Trophoblast cell (in vitro differentiated cells and primary cell): Measurements from ENCODE around the gene ASIC3.

ENCODE experiments used
- DNase-seq, 2 donors: peaks; one replicate each; pipeline ENCODE4 v3.0.0-alpha.2; 2016
- H2AFZ ChIP-seq: 2 replicates; pipeline ENCODE4 v1.6.1; 2013; ENCODE audit warnings: low read length, moderate library complexity, mild to moderate bottlenecking; ENCODE audit not compliant: insufficient read depth, poor library complexity
- H2AK5ac ChIP-seq: 2 replicates; pipeline ENCODE4 v1.6.1; 2013; ENCODE audit warnings: mild to moderate bottlenecking, low read length
- H2BK120ac ChIP-seq: 2 replicates; pipeline ENCODE4 v1.6.1; 2013; ENCODE audit warnings: low read length, mild to moderate bottlenecking, moderate library complexity; ENCODE audit not compliant: insufficient read depth, poor library complexity
- H2BK12ac ChIP-seq: 2 replicates; pipeline ENCODE4 v1.6.1; 2013; ENCODE audit warnings: mild to moderate bottlenecking, low read length, moderate library complexity
- H2BK5ac ChIP-seq: 2 replicates; pipeline ENCODE4 v1.6.1; 2013; ENCODE audit warnings: low read length, low read depth, moderate library complexity, mild to moderate bottlenecking; ENCODE audit not compliant: poor library complexity
- H3K14ac ChIP-seq: 2 replicates; pipeline ENCODE4 v1.6.1; 2013; ENCODE audit warnings: mild to moderate bottlenecking, low read length
- H3K18ac ChIP-seq: 2 replicates; pipeline ENCODE4 v1.6.1; 2013; ENCODE audit warnings: mild to moderate bottlenecking, low read length
- H3K23ac ChIP-seq: 2 replicates; pipeline ENCODE4 v1.6.1; 2013; ENCODE audit warnings: low read length
- H3K27ac ChIP-seq: 2 replicates; pipeline ENCODE4 v1.5.1; 2013; ENCODE audit warnings: low read depth, mild to moderate bottlenecking, inconsistent platforms, low read length, moderate library complexity
- H3K27me3 ChIP-seq: 2 replicates; pipeline ENCODE4 v1.6.1; 2013; ENCODE audit warnings: inconsistent platforms, mild to moderate bottlenecking, low read length, moderate library complexity; ENCODE audit not compliant: insufficient read depth
- H3K36me3 ChIP-seq, 2 experiments: 1 replicate in 1 of 2; 2 replicates in 1 of 2; pipeline ENCODE4 v1.6.1; 2013; ENCODE audit warnings: low read length in 2 of 2, mild to moderate bottlenecking in 2 of 2, moderate library complexity in 1 of 2; ENCODE audit not compliant: insufficient read depth in 2 of 2, control insufficient read depth in 1 of 2
- H3K4ac ChIP-seq: 2 replicates; pipeline ENCODE4 v1.6.1; 2013; ENCODE audit warnings: low read depth, mild to moderate bottlenecking, low read length, moderate library complexity
- H3K4me1 ChIP-seq, 2 experiments: 1 replicate in 1 of 2; 2 replicates in 1 of 2; pipeline ENCODE4 v1.6.1; 2013; ENCODE audit warnings: low read length in 2 of 2, mild to moderate bottlenecking in 2 of 2, moderate library complexity in 1 of 2; ENCODE audit not compliant: insufficient read depth in 2 of 2, control insufficient read depth in 1 of 2
- H3K4me2 ChIP-seq: 2 replicates; pipeline ENCODE4 v1.6.1; 2013; ENCODE audit warnings: inconsistent platforms, mild to moderate bottlenecking, low read length, moderate library complexity
- H3K4me3 ChIP-seq: 2 replicates; pipeline ENCODE4 v1.5.1; 2013; ENCODE audit warnings: mild to moderate bottlenecking, low read depth, low read length, inconsistent platforms
- H3K79me1 ChIP-seq: one replicate; pipeline ENCODE4 v1.6.1; 2013; ENCODE audit warnings: low read length
- H3K79me2 ChIP-seq: 2 replicates; pipeline ENCODE4 v1.6.1; 2013; ENCODE audit warnings: low read length, mild to moderate bottlenecking; ENCODE audit not compliant: control insufficient read depth, insufficient read depth, poor library complexity
- H3K9ac ChIP-seq: 2 replicates; pipeline ENCODE4 v1.6.1; 2013; ENCODE audit warnings: mild to moderate bottlenecking, low read length
- H3K9me3 ChIP-seq: 2 replicates; pipeline ENCODE4 v1.6.1; 2013; ENCODE audit warnings: low read depth, mild to moderate bottlenecking, control low read depth, inconsistent platforms, low read length; ENCODE audit not compliant: insufficient read depth
- H4K12ac ChIP-seq: 2 replicates; pipeline ENCODE4 v1.6.1; 2013; ENCODE audit warnings: low read depth, mild to moderate bottlenecking, low read length, moderate library complexity
- H4K8ac ChIP-seq: 2 replicates; pipeline ENCODE4 v1.6.1; 2013; ENCODE audit warnings: low read depth, mild to moderate bottlenecking, low read length, moderate library complexity
- H4K91ac ChIP-seq: one replicate; pipeline ENCODE4 v1.6.1; 2013; ENCODE audit warnings: low read depth, mild to moderate bottlenecking, low read length, moderate library complexity
- WGBS: extraction: QIAGEN DNeasy Blood & Tissue Kit; methylation state at CpG from one replicate; pipeline ENCODE4 v1.1.7; 2013; ENCODE audit warnings: missing lambda C conversion rate; ENCODE audit not compliant: insufficient read length, insufficient coverage; ENCODE audit errors: extremely low coverage; 5-methylcytosine and 5-hydroxymethylcytosine counted together

The ASIC3 gene

DNA sequence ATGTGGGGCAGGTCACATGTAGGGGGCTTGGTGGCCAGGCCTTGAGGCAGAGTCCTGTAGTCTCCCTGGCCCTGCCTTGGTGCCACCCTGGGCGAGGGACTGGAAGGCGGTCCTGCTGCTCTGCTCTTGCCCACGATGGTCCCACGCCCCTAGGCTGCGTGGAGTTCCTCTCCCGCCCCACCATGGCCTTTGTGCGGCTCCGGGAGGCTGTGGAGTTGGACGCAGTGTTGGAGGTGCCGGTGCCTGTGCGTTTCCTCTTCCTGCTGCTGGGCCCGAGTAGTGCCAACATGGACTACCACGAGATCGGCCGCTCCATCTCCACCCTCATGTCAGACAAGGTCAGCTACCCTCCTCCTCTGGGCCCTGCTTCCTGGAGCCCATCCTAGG, 22.2 kb downstream of the ASIC3 start:
- Histone ChIP-seq H3K36me3 (peaks cover 84 to 89% of the 10 kb centered on the region in 2 experiments), H3K27me3 (no peaks in the 10 kb centered on the region), H2AK5ac (no peak overlapping the region), H3K4me3 (no peak overlapping the region), H4K12ac (no peak overlapping the region), H2BK5ac (no peak overlapping the region), H3K27ac (no peak overlapping the region), H4K8ac (no peak overlapping the region), H3K9ac (no peak overlapping the region), H3K18ac (no peak overlapping the region), H4K91ac (no peak overlapping the region), H2AFZ (no peak overlapping the region), H3K4me1 (peaks cover 8 to 15% of the 10 kb centered on the region in 2 experiments), H3K79me1 (peaks cover 4% of the 10 kb centered on the region), H3K79me2 (no peaks in the 10 kb centered on the region), H3K23ac (no peak overlapping the region), H3K4me2 (no peak overlapping the region), H3K4ac (no peak overlapping the region), H3K9me3 (no peaks in the 10 kb centered on the region), H3K14ac (no peak overlapping the region), H2BK120ac (no peak overlapping the region), H2BK12ac (no peak overlapping the region)
- no peak for DNase-seq
- WGBS: no CpG with 5 or more reads among the region's 15 CpGs

DNA sequence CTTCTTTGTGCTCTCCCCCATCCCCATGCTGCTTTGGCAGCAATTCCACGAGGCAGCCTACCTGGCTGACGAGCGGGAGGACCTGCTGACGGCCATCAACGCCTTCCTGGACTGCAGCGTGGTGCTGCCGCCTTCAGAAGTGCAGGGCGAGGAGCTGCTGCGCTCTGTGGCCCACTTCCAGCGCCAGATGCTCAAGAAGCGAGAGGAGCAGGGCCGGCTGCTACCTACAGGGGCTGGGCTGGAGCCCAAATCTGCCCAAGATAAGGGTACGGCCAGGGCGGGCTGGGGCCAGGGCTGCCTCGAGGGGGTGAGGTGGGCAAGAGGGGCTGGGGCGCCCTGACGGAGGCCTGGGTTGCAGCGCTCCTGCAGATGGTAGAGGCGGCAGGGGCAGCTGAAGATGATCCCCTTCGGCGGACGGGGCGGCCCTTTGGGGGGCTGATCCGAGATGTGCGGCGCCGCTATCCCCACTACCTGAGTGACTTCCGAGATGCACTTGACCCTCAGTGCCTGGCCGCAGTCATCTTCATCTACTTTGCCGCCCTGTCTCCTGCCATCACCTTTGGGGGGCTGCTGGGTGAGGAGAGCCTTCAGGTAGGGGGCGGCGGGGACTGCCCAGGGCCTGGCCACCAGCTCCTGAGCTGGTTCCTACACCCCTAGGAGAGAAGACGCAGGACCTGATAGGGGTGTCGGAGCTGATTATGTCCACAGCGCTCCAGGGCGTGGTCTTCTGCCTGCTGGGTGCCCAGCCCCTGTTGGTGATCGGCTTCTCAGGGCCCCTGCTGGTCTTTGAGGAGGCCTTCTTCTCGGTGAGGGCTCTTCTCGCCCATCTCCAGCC, 22.9 kb downstream of the ASIC3 start:
- Histone ChIP-seq H3K4ac (no peak overlapping the region), H3K18ac (no peak overlapping the region), H3K27ac (no peak overlapping the region), H2AK5ac (no peak overlapping the region), H3K4me1 (peaks cover 8 to 15% of the 10 kb centered on the region in 2 experiments), H4K91ac (no peak overlapping the region), H3K4me2 (no peak overlapping the region), H2AFZ (no peak overlapping the region), H3K79me1 (peaks cover 4% of the 10 kb centered on the region), H3K4me3 (no peak overlapping the region), H4K12ac (no peak overlapping the region), H3K36me3 (peaks cover 84 to 89% of the 10 kb centered on the region in 2 experiments), H3K79me2 (no peaks in the 10 kb centered on the region), H2BK5ac (no peak overlapping the region), H2BK120ac (no peak overlapping the region), H4K8ac (no peak overlapping the region), H3K14ac (no peak overlapping the region), H2BK12ac (no peak overlapping the region), H3K23ac (no peak overlapping the region), H3K9ac (no peak overlapping the region), H3K27me3 (no peaks in the 10 kb centered on the region), H3K9me3 (no peaks in the 10 kb centered on the region)
- no CpG with 5 or more reads among the region's 39 CpGs for WGBS
- no peak for DNase-seq

DNA sequence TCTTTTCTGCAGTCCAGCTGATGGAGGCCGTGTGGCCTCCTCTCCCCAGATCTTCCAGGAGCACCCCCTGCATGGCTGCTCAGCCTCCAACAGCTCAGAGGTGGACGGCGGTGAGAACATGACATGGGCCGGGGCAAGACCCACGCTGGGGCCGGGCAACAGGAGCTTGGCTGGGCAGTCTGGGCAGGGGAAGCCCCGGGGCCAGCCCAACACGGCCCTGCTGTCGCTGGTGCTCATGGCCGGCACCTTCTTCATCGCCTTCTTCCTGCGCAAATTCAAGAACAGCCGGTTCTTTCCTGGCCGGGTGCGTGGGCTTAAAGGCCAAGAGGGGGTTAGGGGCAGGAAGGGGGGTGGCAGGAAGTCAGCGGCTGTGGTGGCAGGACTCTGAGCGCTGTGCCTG, 25.7 kb downstream of the ASIC3 start:
- no peak for DNase-seq
- WGBS: no CpG with 5 or more reads among the region's 17 CpGs
- no peak overlapping the region for H4K8ac ChIP-seq
- H2AFZ ChIP-seq: no peak overlapping the region
- H3K23ac ChIP-seq: no peak overlapping the region
- H3K27ac ChIP-seq: no peak overlapping the region
- H3K4me1 ChIP-seq: peaks cover 2 to 8% of the 10 kb centered on the region in 2 experiments
- no peaks in the 10 kb centered on the region for H3K9me3 ChIP-seq
- H2BK12ac ChIP-seq: no peak overlapping the region
- peaks cover 78 to 79% of the 10 kb centered on the region in 2 experiments for H3K36me3 ChIP-seq
- no peak overlapping the region for H3K14ac ChIP-seq
- H3K4me2 ChIP-seq: no peak overlapping the region
- H2BK5ac ChIP-seq: no peak overlapping the region
- H3K4ac ChIP-seq: no peak overlapping the region
- H3K9ac ChIP-seq: no peak overlapping the region
- H4K91ac ChIP-seq: no peak overlapping the region
- no peak overlapping the region for H3K4me3 ChIP-seq
- no peak overlapping the region for H4K12ac ChIP-seq
- peaks cover 2% of the 10 kb centered on the region for H3K79me1 ChIP-seq
- H3K79me2 ChIP-seq: no peaks in the 10 kb centered on the region
- no peaks in the 10 kb centered on the region for H3K27me3 ChIP-seq
- no peak overlapping the region for H2AK5ac ChIP-seq
- no peak overlapping the region for H3K18ac ChIP-seq
- no peak overlapping the region for H2BK120ac ChIP-seq

DNA sequence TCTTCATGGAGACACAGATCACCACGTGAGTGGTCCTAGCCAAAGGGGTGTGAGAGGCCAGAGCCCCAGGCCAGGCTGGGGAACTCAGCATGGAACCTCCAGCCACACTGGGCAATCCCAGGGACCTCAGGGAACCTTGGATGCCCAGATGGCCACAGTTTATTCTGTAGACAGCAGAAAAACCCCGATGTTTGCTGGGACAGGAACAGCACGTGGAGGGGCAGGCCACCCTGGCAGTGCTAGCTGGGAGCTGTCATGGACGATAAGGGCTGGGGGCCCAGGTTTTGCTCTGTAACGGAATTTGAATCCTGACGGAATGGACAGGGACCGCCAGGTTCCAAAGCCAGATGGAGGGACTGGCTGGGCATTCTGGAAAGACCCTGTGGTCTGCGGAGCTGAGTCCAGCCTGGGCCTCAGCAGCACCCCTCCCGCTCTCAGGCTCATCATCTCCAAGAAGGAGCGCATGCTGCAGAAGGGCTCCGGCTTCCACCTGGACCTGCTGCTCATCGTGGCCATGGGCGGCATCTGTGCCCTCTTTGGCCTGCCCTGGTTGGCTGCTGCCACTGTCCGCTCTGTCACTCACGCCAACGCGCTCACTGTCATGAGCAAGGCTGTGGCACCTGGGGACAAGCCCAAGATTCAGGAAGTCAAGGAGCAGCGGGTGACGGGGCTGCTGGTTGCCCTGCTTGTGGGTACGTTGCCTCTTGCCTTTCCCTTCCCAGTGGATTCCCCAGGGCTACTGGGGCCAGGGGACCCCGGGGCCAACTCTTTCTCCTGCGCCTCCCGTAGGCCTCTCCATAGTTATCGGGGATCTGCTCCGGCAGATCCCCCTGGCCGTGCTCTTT, 26.7 kb downstream of the ASIC3 start:
- Histone ChIP-seq H3K27ac (no peak overlapping the region), H3K9me3 (no peaks in the 10 kb centered on the region), H3K9ac (no peak overlapping the region), H2BK12ac (no peak overlapping the region), H3K36me3 (peaks cover 72 to 73% of the 10 kb centered on the region in 2 experiments), H2BK120ac (no peak overlapping the region), H3K4me1 (peaks cover 10 to 16% of the 10 kb centered on the region in 2 experiments), H2AFZ (no peak overlapping the region), H3K4ac (no peak overlapping the region), H3K14ac (no peak overlapping the region), H3K23ac (no peak overlapping the region), H3K4me2 (no peak overlapping the region), H4K91ac (no peak overlapping the region), H2BK5ac (no peak overlapping the region), H3K4me3 (no peak overlapping the region), H2AK5ac (no peak overlapping the region), H4K8ac (no peak overlapping the region), H3K79me1 (peaks cover 2% of the 10 kb centered on the region), H4K12ac (no peak overlapping the region), H3K18ac (no peak overlapping the region), H3K27me3 (no peaks in the 10 kb centered on the region), H3K79me2 (peaks cover 6% of the 10 kb centered on the region)
- no CpG with 5 or more reads among the region's 26 CpGs for WGBS
- no peak for DNase-seq
